ENCODE measurements around the gene TMEM81. TPM values are rescaled to one million over a fixed set of nuclear protein-coding genes. Genes with fewer than 3 reads are reported as not detected.

Gene TMEM81
- total RNA-seq, 3 donors from 2014 or later (not counting 1 experiment from before 2014, with no cell fraction given) = 1.8 to 3.5 (median 2.5) TPM

DNA sequence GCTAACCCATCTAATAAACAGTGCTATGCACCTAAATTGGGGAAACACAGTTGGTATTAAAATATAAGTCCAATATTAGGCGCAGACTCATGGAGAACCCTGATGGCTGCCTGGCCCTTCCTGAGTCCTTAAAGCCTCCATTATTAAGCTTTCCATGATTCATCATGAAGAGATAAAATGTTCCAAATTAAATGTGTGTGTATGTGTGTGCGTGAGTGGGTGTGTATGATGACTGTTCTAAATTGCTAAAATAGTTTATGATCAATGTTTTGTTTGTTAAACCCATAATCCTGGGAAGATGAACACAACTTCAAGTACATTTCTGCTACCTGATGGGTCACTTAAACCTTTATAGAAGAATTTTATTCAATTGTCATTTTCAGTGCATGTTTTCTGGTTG, 43.8 kb upstream of the TMEM81 start:
- Histone ChIP-seq H3K27ac (ENCODE audit: low read length) (no peak overlapping the region), H3K4me1 (ENCODE audit: control insufficient read depth, insufficient read depth, low read length) (no peaks in the 10 kb centered on the region), H3K4me3 (ENCODE audit: low read length) (no peak overlapping the region), H3K27me3 (ENCODE audit: control insufficient read depth, insufficient read depth, low read length) (no peaks in the 10 kb centered on the region), H3K36me3 (ENCODE audit: control insufficient read depth, insufficient read depth, low read length) (no peaks in the 10 kb centered on the region), H3K9me3 (ENCODE audit: control insufficient read depth, insufficient read depth, low read length) (no peaks in the 10 kb centered on the region)
- intact Hi-C loops (cut with micrococcal nuclease) = no loop called here
- ATAC-seq (no peak), DNase-seq (no peak)
- Mint-ChIP-seq H3K36me3 (no peaks in the 10 kb centered on the region), H3K9me3 (no peaks in the 10 kb centered on the region), H3K27me3 (ENCODE audit: low read depth in 2 of 2) (no peaks in the 10 kb centered on the region), H3K4me3 (no peak overlapping the region), H3K4me1 (no peaks in the 10 kb centered on the region), H3K27ac (no peak overlapping the region)
- 100% methylated on average over 2 of the region's 2 CpGs for WGBS (ENCODE audit: insufficient coverage)
- TF ChIP-seq, protein P1, sequence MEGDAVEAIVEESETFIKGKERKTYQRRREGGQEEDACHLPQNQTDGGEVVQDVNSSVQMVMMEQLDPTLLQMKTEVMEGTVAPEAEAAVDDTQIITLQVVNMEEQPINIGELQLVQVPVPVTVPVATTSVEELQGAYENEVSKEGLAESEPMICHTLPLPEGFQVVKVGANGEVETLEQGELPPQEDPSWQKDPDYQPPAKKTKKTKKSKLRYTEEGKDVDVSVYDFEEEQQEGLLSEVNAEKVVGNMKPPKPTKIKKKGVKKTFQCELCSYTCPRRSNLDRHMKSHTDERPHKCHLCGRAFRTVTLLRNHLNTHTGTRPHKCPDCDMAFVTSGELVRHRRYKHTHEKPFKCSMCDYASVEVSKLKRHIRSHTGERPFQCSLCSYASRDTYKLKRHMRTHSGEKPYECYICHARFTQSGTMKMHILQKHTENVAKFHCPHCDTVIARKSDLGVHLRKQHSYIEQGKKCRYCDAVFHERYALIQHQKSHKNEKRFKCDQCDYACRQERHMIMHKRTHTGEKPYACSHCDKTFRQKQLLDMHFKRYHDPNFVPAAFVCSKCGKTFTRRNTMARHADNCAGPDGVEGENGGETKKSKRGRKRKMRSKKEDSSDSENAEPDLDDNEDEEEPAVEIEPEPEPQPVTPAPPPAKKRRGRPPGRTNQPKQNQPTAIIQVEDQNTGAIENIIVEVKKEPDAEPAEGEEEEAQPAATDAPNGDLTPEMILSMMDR (IDR thresholded peaks at IDR 0.05) = no peak

DNA sequence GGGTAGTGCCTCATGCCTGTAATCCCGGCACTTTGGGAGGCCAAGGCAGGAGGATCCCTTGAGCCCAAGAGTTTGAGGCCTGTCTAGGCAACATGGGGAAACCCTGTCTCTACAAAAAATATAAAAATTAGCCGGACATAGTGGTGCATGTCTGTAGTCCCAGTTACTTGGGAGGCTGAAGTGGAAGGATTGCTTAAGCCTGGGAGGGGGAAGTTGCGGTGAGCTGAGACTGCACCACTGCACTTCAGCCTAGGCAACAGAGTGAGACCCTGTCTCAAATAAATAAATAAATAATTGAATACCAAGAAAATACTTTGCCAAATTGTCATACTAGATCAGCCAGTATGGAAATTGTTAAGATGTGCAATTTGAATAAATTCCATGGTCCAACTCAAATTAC, 43.4 kb upstream of the TMEM81 start:
- TF ChIP-seq, protein P1 (IDR thresholded peaks at IDR 0.05) = no peak
- no peak for DNase-seq
- 98% methylated on average over 3 of the region's 3 CpGs for whole genome bisulfite sequencing (ENCODE audit: insufficient coverage)
- Mint-ChIP-seq H3K4me3 (no peak overlapping the region), H3K27me3 (ENCODE audit: low read depth in 2 of 2) (no peaks in the 10 kb centered on the region), H3K4me1 (peaks cover 3 to 4% of the 10 kb centered on the region in 2 donors), H3K9me3 (no peaks in the 10 kb centered on the region), H3K36me3 (no peaks in the 10 kb centered on the region), H3K27ac (no peak overlapping the region)
- Histone ChIP-seq H3K27me3 (ENCODE audit: control insufficient read depth, insufficient read depth, low read length) (no peaks in the 10 kb centered on the region), H3K9me3 (ENCODE audit: control insufficient read depth, insufficient read depth, low read length) (no peaks in the 10 kb centered on the region), H3K27ac (ENCODE audit: low read length) (no peak overlapping the region), H3K36me3 (ENCODE audit: control insufficient read depth, insufficient read depth, low read length) (no peaks in the 10 kb centered on the region), H3K4me1 (ENCODE audit: control insufficient read depth, insufficient read depth, low read length) (peaks cover 4% of the 10 kb centered on the region), H3K4me3 (ENCODE audit: low read length) (no peak overlapping the region)
- ATAC-seq = no peak
- intact Hi-C loops (cut with micrococcal nuclease) = no loop called here

DNA sequence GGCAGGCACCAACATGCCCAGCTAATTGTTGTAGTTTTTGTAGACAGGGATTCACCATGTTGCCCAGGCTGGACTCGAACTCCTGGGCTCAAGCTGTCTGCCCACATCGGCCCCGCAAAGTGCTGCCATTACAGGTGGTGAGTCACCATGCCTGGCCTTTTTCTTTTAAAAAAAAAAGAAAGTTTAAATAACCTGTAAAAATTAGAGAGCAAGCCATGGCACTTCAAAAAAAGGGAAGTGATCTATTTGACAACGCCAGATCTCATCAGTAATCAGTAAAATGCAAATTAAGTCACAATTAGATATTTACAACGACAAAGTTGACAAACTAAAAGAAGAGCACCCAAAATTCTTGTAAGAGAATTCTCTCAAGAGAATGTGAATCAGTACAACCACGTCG, 40.5 kb upstream of the TMEM81 start:
- no peaks in the 10 kb centered on the region for H3K9me3 ChIP-seq (ENCODE audit: control insufficient read depth, insufficient read depth, low read length)
- no peaks in the 10 kb centered on the region for H3K9me3 Mint-ChIP-seq
- H3K27me3 ChIP-seq (ENCODE audit: control insufficient read depth, insufficient read depth, low read length) = no peaks in the 10 kb centered on the region
- no peak overlapping the region for H3K4me3 ChIP-seq (ENCODE audit: low read length)
- no peak overlapping the region for H3K4me3 Mint-ChIP-seq
- peaks cover 11% of the 10 kb centered on the region for H3K4me1 ChIP-seq (ENCODE audit: control insufficient read depth, insufficient read depth, low read length)
- no peaks in the 10 kb centered on the region for H3K36me3 ChIP-seq (ENCODE audit: control insufficient read depth, insufficient read depth, low read length)
- TF ChIP-seq, protein P1 (IDR thresholded peaks at IDR 0.05) = no peak
- WGBS (ENCODE audit: insufficient coverage) = 84% methylated on average over 5 of the region's 7 CpGs
- no peak overlapping the region for H3K27ac ChIP-seq (ENCODE audit: low read length)
- peaks cover 30 to 31% of the 10 kb centered on the region in 2 donors for H3K4me1 Mint-ChIP-seq
- no peaks in the 10 kb centered on the region for H3K27me3 Mint-ChIP-seq (ENCODE audit: low read depth in 2 of 2)
- no peaks in the 10 kb centered on the region for H3K36me3 Mint-ChIP-seq
- no peak for DNase-seq
- ATAC-seq = no peak
- no peak overlapping the region for H3K27ac Mint-ChIP-seq
- intact Hi-C loops (cut with micrococcal nuclease) = loop anchor here (5.0 kb wide), 1 partner anchor 188 kb away; no protein-coding TSS in a partner anchor

DNA sequence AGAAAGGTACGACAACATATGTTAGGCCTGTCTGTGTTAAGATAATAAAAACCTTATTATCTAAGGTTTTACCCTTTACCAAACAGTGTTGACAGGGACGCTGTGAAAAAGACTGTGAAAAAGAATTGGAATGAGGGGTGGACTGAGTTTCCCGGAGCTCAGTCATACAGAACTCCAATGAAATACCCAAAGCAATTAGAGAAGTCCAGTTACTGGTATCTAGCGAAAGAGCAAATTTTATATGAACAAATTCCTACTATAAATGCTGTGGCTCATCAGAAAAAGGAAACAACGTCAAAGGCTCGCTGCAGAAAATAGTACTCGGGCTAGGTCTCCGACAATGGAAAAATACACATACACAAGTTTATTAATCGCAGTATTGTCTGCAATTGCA, 38.2 kb upstream of the TMEM81 start:
- peak overlapping the region; percentile 94 for H3K27ac ChIP-seq (ENCODE audit: low read length)
- intact Hi-C loops (cut with micrococcal nuclease) = loop anchor here (1.0 to 5.0 kb wide), 2 partner anchors 89 to 190 kb away; partner anchors contain the start of gene DSTYK
- H3K4me3 Mint-ChIP-seq = peak overlapping the region; percentile 100
- no peaks in the 10 kb centered on the region for H3K9me3 Mint-ChIP-seq
- TF ChIP-seq, protein P1 (IDR thresholded peaks at IDR 0.05) = peak; percentile 14
- peak overlapping the region; percentile 99 to 100 for H3K27ac Mint-ChIP-seq
- DNase-seq (no peak), ATAC-seq (no peak)
- WGBS (ENCODE audit: insufficient coverage) = 5% methylated on average over 6 of the region's 9 CpGs
- H3K36me3 Mint-ChIP-seq = no peaks in the 10 kb centered on the region
- peaks cover 11% of the 10 kb centered on the region for H3K4me1 ChIP-seq (ENCODE audit: control insufficient read depth, insufficient read depth, low read length)
- H3K36me3 ChIP-seq (ENCODE audit: control insufficient read depth, insufficient read depth, low read length) = no peaks in the 10 kb centered on the region
- H3K27me3 ChIP-seq (ENCODE audit: control insufficient read depth, insufficient read depth, low read length) = no peaks in the 10 kb centered on the region
- peak overlapping the region; percentile 79 for H3K4me3 ChIP-seq (ENCODE audit: low read length)
- peaks cover 37 to 42% of the 10 kb centered on the region in 2 donors for H3K4me1 Mint-ChIP-seq
- no peaks in the 10 kb centered on the region for H3K9me3 ChIP-seq (ENCODE audit: control insufficient read depth, insufficient read depth, low read length)
- H3K27me3 Mint-ChIP-seq (ENCODE audit: low read depth in 2 of 2) = no peaks in the 10 kb centered on the region
